GM12878 (cell line): Measurements from ENCODE around the gene TMEM254. TPM values are rescaled to one million over a fixed set of nuclear protein-coding genes. Genes with fewer than 3 reads are reported as not detected.
A peak's percentile ranks its signal among the peaks of the same experiment; 100 is the strongest.

Source experiments
- ATAC-seq: fragments of 200-7000 bp; cut with Tn5 transposase; 3 replicates; pipeline ENCODE4 v1.9.1; 2020; ENCODE audit warnings: mild to moderate bottlenecking, moderate library complexity
- Bru-seq: library from RNA; stranded (reverse); fragments of 400-500 nt; gene quantifications from one replicate; lab custom pipeline; 2021; lab: Mats Ljungman, UMichigan
- BruChase-seq, 2 experiments: library from RNA; stranded (reverse); fragments of 400-500 nt; gene quantifications; one replicate each; lab custom pipeline; 2021; lab: Mats Ljungman, UMichigan
- BruUV-seq: library from RNA; stranded (reverse); fragments of 400-500 nt; replicated peaks from 2 replicates; lab custom pipeline; 2021; lab: Mats Ljungman, UMichigan
- CTCF ChIA-PET: fragments of 300-600 bp; sonication (Branson Sonifier 250); formaldehyde crosslinking; extraction: SDS; loops from one replicate; lab custom pipeline; 2021; ENCODE audit warnings: inconsistent platforms; lab: Yijun Ruan, JAX
- POLR2A ChIA-PET: fragments of 350-600 bp; formaldehyde crosslinking; extraction: SDS; loops from one replicate; lab custom pipeline; 2021; ENCODE audit warnings: inconsistent platforms; lab: Charles Lee
- RAD21 ChIA-PET: fragments of 300-600 bp; sonication (Branson Sonifier 250); formaldehyde crosslinking; loops from one replicate; lab custom pipeline; 2023; ENCODE audit warnings: antibody characterized with exemption; ENCODE audit not compliant: unreplicated experiment; lab: Charles Lee
- SMC1A ChIA-PET: fragments of 300-600 bp; sonication (Branson Sonifier 250); formaldehyde crosslinking; loops from one replicate; lab custom pipeline; 2023; ENCODE audit not compliant: unreplicated experiment, uncharacterized antibody; lab: Charles Lee
- DNase-seq: peaks from one replicate; pipeline ENCODE4 v3.0.0-alpha.2; 2011; ENCODE audit warnings: low read depth, low spot score
- FAIRE-seq: peaks from 3 replicates; lab custom pipeline; 2011; peaks lifted over from hg19 to GRCh38; lab: Jason Lieb, UNC
- H2AFZ ChIP-seq: 2 replicates; pipeline ENCODE4 v1.6.0; 2011; ENCODE audit warnings: low read depth, low read length, control low read depth; ENCODE audit not compliant: control insufficient read depth
- H3K27ac ChIP-seq: 2 replicates; pipeline ENCODE4 v1.5.1; 2011; ENCODE audit warnings: control low read depth; ENCODE audit not compliant: control insufficient read depth, insufficient read depth
- H3K27me3 ChIP-seq, 2 experiments: replicated peaks in 1 of 2; 2 replicates each; pipeline versions ENCODE4 v1.6.0 to v1.6.1; 2011; ENCODE audit warnings: low read length in 1 of 2; ENCODE audit not compliant: control insufficient read depth in 2 of 2, insufficient read depth in 2 of 2
- H3K36me3 ChIP-seq, 2 experiments: 2 replicates each; pipeline ENCODE4 v1.5.1; 2011; ENCODE audit warnings: low read length in 1 of 2; ENCODE audit not compliant: control insufficient read depth in 2 of 2, insufficient read depth in 2 of 2
- H3K4me1 ChIP-seq: 2 replicates; pipeline ENCODE4 v1.6.1; 2011; ENCODE audit warnings: mild to moderate bottlenecking, low read length, moderate library complexity, mixed read lengths; ENCODE audit not compliant: control insufficient read depth, insufficient read depth
- H3K4me2 ChIP-seq: 2 replicates; pipeline ENCODE4 v1.6.0; 2011; ENCODE audit warnings: control low read depth; ENCODE audit not compliant: control insufficient read depth, insufficient read depth
- H3K4me3 ChIP-seq: fragments of 200-600 bp; sonication (generic); 2 replicates; pipeline ENCODE4 v1.5.1; 2016
- H3K79me2 ChIP-seq: 2 replicates; pipeline ENCODE4 v1.6.0; 2011; ENCODE audit warnings: low read length; ENCODE audit not compliant: control insufficient read depth, insufficient read depth
- H3K9ac ChIP-seq: 2 replicates; pipeline ENCODE4 v1.8.0; 2011; ENCODE audit warnings: low read length, control low read depth, mixed read lengths; ENCODE audit not compliant: control insufficient read depth, insufficient read depth
- H3K9me3 ChIP-seq: replicated peaks from 3 replicates; pipeline ENCODE4 v1.5.1; 2011; ENCODE audit warnings: mild to moderate bottlenecking, low read length; ENCODE audit not compliant: control insufficient read depth, insufficient read depth
- H4K20me1 ChIP-seq: 2 replicates; pipeline ENCODE4 v1.6.0; 2011; ENCODE audit not compliant: control insufficient read depth, insufficient read depth
- BMI1 ChIP-seq: fragments of 450-650 bp; IDR thresholded peaks from 2 replicates; pipeline ENCODE4 v1.6.1; 2016; ENCODE audit warnings: mild to moderate bottlenecking, moderate library complexity, borderline replicate concordance
- BRCA1 ChIP-seq: IDR thresholded peaks from 2 replicates; pipeline ENCODE4 v1.6.1; 2011; ENCODE audit warnings: low read depth, low read length, improper control_type of control experiment
- MLLT1 ChIP-seq: fragments of 450-650 bp; IDR thresholded peaks from 2 replicates; pipeline ENCODE4 v1.6.1; 2016; ENCODE audit warnings: mild to moderate bottlenecking
- MXI1 ChIP-seq: fragments of 150-350 bp; IDR thresholded peaks from 2 replicates; pipeline ENCODE4 v1.6.1; 2011; ENCODE audit warnings: low read depth, mild to moderate bottlenecking, inconsistent platforms, low read length, improper control_type of control experiment
- NBN ChIP-seq: fragments of 450-650 bp; IDR thresholded peaks from 2 replicates; pipeline ENCODE4 v1.6.1; 2016
- NRF1 ChIP-seq: conservative IDR thresholded peaks from 2 replicates; pipeline ENCODE4 v1.6.1; 2011; ENCODE audit warnings: mild to moderate bottlenecking, low read depth, low read length, improper control_type of control experiment
- SIX5 ChIP-seq: IDR thresholded peaks from 2 replicates; pipeline ENCODE4 v1.6.1; 2011; ENCODE audit warnings: mild to moderate bottlenecking, low read depth, low read length, moderate library complexity; ENCODE audit not compliant: severe bottlenecking
- ZNF217 ChIP-seq: fragments of 450-650 bp; IDR thresholded peaks from 2 replicates; pipeline ENCODE4 v1.6.1; 2017; ENCODE audit warnings: antibody characterized with exemption, mild to moderate bottlenecking
- ZNF687 ChIP-seq: fragments of 450-650 bp; IDR thresholded peaks from 2 replicates; pipeline ENCODE4 v1.6.1; 2017; ENCODE audit warnings: mild to moderate bottlenecking, moderate library complexity
- WGBS: methylation state at CpG from one replicate; pipeline ENCODE4 v1.1.6; 2016; ENCODE audit warnings: low lambda C conversion rate; ENCODE audit not compliant: insufficient replicate concordance, insufficient coverage; ENCODE audit errors: missing lambda C conversion rate; 5-methylcytosine and 5-hydroxymethylcytosine counted together
- in situ Hi-C: fragments of 300-500 bp; cut with MboI; formaldehyde crosslinking; loops from 9 replicates; pipeline ENCODE4 v1.14.3; 2018; ENCODE audit warnings: mixed read lengths
- intact Hi-C: fragments of 100-400 bp; cut with micrococcal nuclease; formaldehyde crosslinking; loops from one replicate; pipeline ENCODE4 v1.14.2; 2022; ENCODE audit not compliant: unreplicated experiment
- long read RNA-seq, 2 experiments: library from polyadenylated mRNA; unstranded; transcript quantifications; one replicate each; pipeline ENCODE4 v2.0.0, GENCODE V29; 2019 to 2020
- polyA minus RNA-seq, 3 experiments: library from RNA; depleted of rRNA, polyadenylated mRNA; stranded (reverse); fragments of >200 nt; gene quantifications; 2 replicates each; pipeline ENCODE4 v1.2.3, GENCODE V29; 2011
- polyA plus RNA-seq, 11 experiments: library from polyadenylated mRNA; depleted of rRNA in 4 of 11; unstranded in 6 of 11; stranded (reverse) in 5 of 11; fragments of >200 nt; fragmentation: Nextera tagmentation in 4 of 11; fragmentation: Illumina TruSeq in 1 of 11; extraction: Ambion mirVana in 4 of 11; extraction: Trizol in 1 of 11; gene quantifications; 1 replicate in 1 of 11; 2 replicates in 10 of 11; pipeline versions ENCODE4 v1.2.1 to v1.2.3, GENCODE V29; 2011 to 2016; ENCODE audit warnings: inconsistent platforms in 2 of 11, missing spikeins in 2 of 11, low read depth in 1 of 11
- total RNA-seq, 4 experiments: library from RNA; depleted of rRNA in 3 of 4; stranded (reverse); fragments of >200 nt in 3 of 4; fragmentation: Illumina TruSeq in 1 of 4; extraction: Trizol in 1 of 4; gene quantifications; 2 replicates each; pipeline versions ENCODE4 v1.2.1 to v1.2.3, GENCODE V29; 2013 to 2021
- TF ChIP-seq, protein P1 (sequence below): fragments of 450-650 bp; IDR thresholded peaks from 2 replicates; pipeline ENCODE4 v1.6.1; 2017; ENCODE audit warnings: low read depth, mild to moderate bottlenecking, moderate library complexity

Gene TMEM254
- 13.9 and 14.8 TPM in 2 replicates for total RNA-seq (2013; cell fraction: nucleolus; rRNA removed)
- total RNA-seq (2014; rRNA removed) (8.9 and 9.4 TPM in 2 replicates), total RNA-seq (2014; rRNA removed; fragmentation: Illumina TruSeq; extraction: Trizol) (5.6 and 7.4 TPM in 2 replicates), total RNA-seq (2021) (6.8 and 8.2 TPM in 2 replicates), polyA plus RNA-seq (2011; rRNA removed) (29.0 and 34.6 TPM in 2 replicates), polyA plus RNA-seq (2014; fragmentation: Illumina TruSeq; extraction: Trizol) (14.8 and 15.8 TPM in 2 replicates), polyA plus RNA-seq (2014; fragmentation: Nextera tagmentation; extraction: Ambion mirVana) (10 to 100 TPM; 11.5 to 15.5 TPM), polyA plus RNA-seq (2014; rRNA removed) (10.4 and 10.6 TPM in 2 replicates), polyA plus RNA-seq (2016; fragmentation: Nextera tagmentation; extraction: Ambion mirVana) (10 to 100 TPM; 17.9 to 19.3 TPM), polyA minus RNA-seq (2011; rRNA and poly(A)+ RNA removed) (14.2 and 16.5 TPM in 2 replicates), Bru-seq, nascent RNA (percentile 55 among the genes with signal in this experiment), BruChase-seq, experiment 1, labeled RNA remaining after a 6-hour chase (percentile 64 among the genes with signal in this experiment), BruChase-seq, experiment 2, labeled RNA remaining after a 2-hour chase (percentile 59 among the genes with signal in this experiment)
- polyA plus RNA-seq (2011; ENCODE audit: low read depth) = 7.0 TPM
- polyA plus RNA-seq (2011; cell fraction: cytosol; rRNA removed) = 23.3 and 24.2 TPM in 2 replicates
- 9.5 and 12.7 TPM in 2 replicates for polyA plus RNA-seq (2011; cell fraction: nucleus; rRNA removed)
- 9.8 and 12.9 TPM in 2 replicates for polyA plus RNA-seq (2012)
- 1.9 and 2.4 TPM in 2 replicates for polyA minus RNA-seq (2011; cell fraction: cytosol; rRNA and poly(A)+ RNA removed)
- polyA minus RNA-seq (2011; cell fraction: nucleus; rRNA and poly(A)+ RNA removed) = 3.4 and 3.8 TPM in 2 replicates
- long read RNA-seq, experiment 1, transcript TMEM254-205 (4 exons, 2,042 nt) = major isoform, 8 of 15 reads
- long read RNA-seq, experiment 1, partial matches to known transcripts = 3 of 15 reads
- long read RNA-seq, experiment 1, other reads (novel, unspliced or antisense) = 1 of 15 reads
- long read RNA-seq, experiment 2, transcript TMEM254-203 (5 exons, 860 nt) = minor isoform, 6 of 68 reads
- long read RNA-seq, experiment 2, transcript TMEM254-205 (4 exons, 2,042 nt) = major isoform, 45 of 68 reads
- long read RNA-seq, experiment 2, partial matches to known transcripts = 4 of 68 reads
- long read RNA-seq, experiment 2, other reads (novel, unspliced or antisense) = 6 of 68 reads

- intact Hi-C loops (no loop called here), in situ Hi-C loops (no loop called here)
- H3K9me3 ChIP-seq = no peaks in the 10 kb centered on the region
- no peaks in the 10 kb centered on the region for H3K36me3 ChIP-seq
- H2AFZ ChIP-seq = peak within 1 kb of the TSS; percentile 99
- RAD21 ChIA-PET = no interaction called here
- DNase-seq = peak; percentile 57
- peak; percentile 56 for FAIRE-seq
- peaks cover 4% of the 10 kb centered on the region for H3K4me1 ChIP-seq
- CTCF ChIA-PET = no interaction called here
- H3K4me2 ChIP-seq = peak within 1 kb of the TSS; percentile 51
- H3K27me3 ChIP-seq = no peaks in the 10 kb centered on the region
- BruUV-seq = TSS peak; percentile 71
- ATAC-seq = peak; percentile 94
- H3K27ac ChIP-seq = peak within 1 kb of the TSS; percentile 81
- H4K20me1 ChIP-seq = no peaks in the 10 kb centered on the region
- H3K9ac ChIP-seq = peak within 1 kb of the TSS; percentile 95
- WGBS = 1% methylated on average over 48 of the region's 64 CpGs
- SMC1A ChIA-PET = interaction anchor here (1.2 kb wide), 3 partner anchors 31 to 142 kb away, joined by 3 read pairs; no protein-coding TSS in a partner anchor
- POLR2A ChIA-PET = interaction anchor here (1.9 kb wide), 1 partner anchor 8 kb away, joined by 4 read pairs; no protein-coding TSS in a partner anchor
- peak within 1 kb of the TSS; percentile 97 for H3K4me3 ChIP-seq
- H3K79me2 ChIP-seq = no peaks in the 10 kb centered on the region
- TF ChIP-seq BMI1 (no peak; the same call in 1 of the 2 replicates), NRF1 (peak; percentile 84), ZNF687 (0 out of 2 replicates have a peak, but pooled peaks have one; percentile 24), ZNF217 (no peak), MXI1 (peak; percentile 86), MLLT1 (no peak), NBN (peak; percentile 38; the same call in 1 of the 2 replicates), SIX5 (peak; percentile 34), BRCA1 (no peak)
- TF ChIP-seq, protein P1, sequence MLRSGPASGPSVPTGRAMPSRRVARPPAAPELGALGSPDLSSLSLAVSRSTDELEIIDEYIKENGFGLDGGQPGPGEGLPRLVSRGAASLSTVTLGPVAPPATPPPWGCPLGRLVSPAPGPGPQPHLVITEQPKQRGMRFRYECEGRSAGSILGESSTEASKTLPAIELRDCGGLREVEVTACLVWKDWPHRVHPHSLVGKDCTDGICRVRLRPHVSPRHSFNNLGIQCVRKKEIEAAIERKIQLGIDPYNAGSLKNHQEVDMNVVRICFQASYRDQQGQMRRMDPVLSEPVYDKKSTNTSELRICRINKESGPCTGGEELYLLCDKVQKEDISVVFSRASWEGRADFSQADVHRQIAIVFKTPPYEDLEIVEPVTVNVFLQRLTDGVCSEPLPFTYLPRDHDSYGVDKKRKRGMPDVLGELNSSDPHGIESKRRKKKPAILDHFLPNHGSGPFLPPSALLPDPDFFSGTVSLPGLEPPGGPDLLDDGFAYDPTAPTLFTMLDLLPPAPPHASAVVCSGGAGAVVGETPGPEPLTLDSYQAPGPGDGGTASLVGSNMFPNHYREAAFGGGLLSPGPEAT = peak; percentile 19; the same call in 1 of the 2 replicates
These were observed at the start of gene TMEM254 for GRCh38 chr10:80078448-80079311. Gene TMEM254, plus strand, starts transcription at chr10:80078665. Its CDS starts 35 bp downstream, at chr10:80078700.
